H9 (cell line): ENCODE results near the gene RUNX1. TPM values are rescaled to one million over a fixed set of nuclear protein-coding genes. Genes with fewer than 3 reads are reported as not detected.

Source experiments
- DNase-seq: peaks from one replicate; pipeline ENCODE4 v3.0.0-alpha.2; 2017
- H2AFZ ChIP-seq: one replicate; pipeline ENCODE4 v1.6.1; 2013; ENCODE audit warnings: mild to moderate bottlenecking, low read length, control low read depth, moderate library complexity
- H2AK5ac ChIP-seq: 2 replicates; pipeline ENCODE4 v1.6.1; 2013; ENCODE audit warnings: low read length, control low read depth, mixed read lengths; ENCODE audit not compliant: insufficient read length
- H2BK120ac ChIP-seq: one replicate; pipeline ENCODE4 v1.6.1; 2013; ENCODE audit warnings: low read depth, mild to moderate bottlenecking, low read length, control low read depth, inconsistent platforms; ENCODE audit not compliant: poor library complexity, severe bottlenecking
- H2BK12ac ChIP-seq: 2 replicates; pipeline ENCODE4 v1.6.1; 2013; ENCODE audit warnings: low read length, control low read depth, mixed read lengths, low read depth; ENCODE audit not compliant: insufficient read length
- H2BK15ac ChIP-seq: 2 replicates; pipeline ENCODE4 v1.6.1; 2013; ENCODE audit warnings: low read depth, low read length, control low read depth
- H2BK20ac ChIP-seq: one replicate; pipeline ENCODE4 v1.6.1; 2013; ENCODE audit warnings: low read depth, mild to moderate bottlenecking, low read length, control low read depth, inconsistent platforms; ENCODE audit not compliant: poor library complexity, severe bottlenecking
- H2BK5ac ChIP-seq: 2 replicates; pipeline ENCODE4 v1.6.1; 2013; ENCODE audit warnings: low read length, control low read depth, mixed read lengths; ENCODE audit not compliant: insufficient read length
- H3K14ac ChIP-seq: 2 replicates; pipeline ENCODE4 v1.6.1; 2013; ENCODE audit warnings: low read length, control low read depth; ENCODE audit not compliant: insufficient read depth
- H3K18ac ChIP-seq: 2 replicates; pipeline ENCODE4 v1.6.1; 2013; ENCODE audit warnings: low read depth, mild to moderate bottlenecking, mixed read lengths, low read length, control low read depth; ENCODE audit not compliant: insufficient read length
- H3K23ac ChIP-seq: 2 replicates; pipeline ENCODE4 v1.6.1; 2013; ENCODE audit warnings: low read length, control low read depth, mixed read lengths, low read depth; ENCODE audit not compliant: insufficient read length
- H3K23me2 ChIP-seq: 2 replicates; pipeline ENCODE4 v1.6.1; 2013; ENCODE audit warnings: low read depth, mild to moderate bottlenecking, mixed read lengths, low read length, control low read depth; ENCODE audit not compliant: insufficient read length, poor library complexity, severe bottlenecking
- H3K27ac ChIP-seq: 2 replicates; pipeline ENCODE4 v1.5.1; 2013; ENCODE audit warnings: low read length, control low read depth, mixed read lengths, low read depth; ENCODE audit not compliant: insufficient read length
- H3K27me3 ChIP-seq: 2 replicates; pipeline ENCODE4 v1.6.1; 2013; ENCODE audit warnings: low read length, control low read depth, inconsistent platforms; ENCODE audit not compliant: insufficient read depth
- H3K4ac ChIP-seq: 2 replicates; pipeline ENCODE4 v1.6.1; 2013; ENCODE audit warnings: low read depth, mild to moderate bottlenecking, control low read depth, inconsistent platforms, low read length, moderate library complexity
- H3K4me1 ChIP-seq: 2 replicates; pipeline ENCODE4 v1.6.1; 2013; ENCODE audit warnings: low read length, control low read depth, inconsistent platforms; ENCODE audit not compliant: insufficient read depth
- H3K4me2 ChIP-seq: 2 replicates; pipeline ENCODE4 v1.6.1; 2013; ENCODE audit warnings: low read length, control low read depth, mixed read lengths; ENCODE audit not compliant: insufficient read length, insufficient read depth
- H3K56ac ChIP-seq: 2 replicates; pipeline ENCODE4 v1.6.1; 2013; ENCODE audit warnings: low read depth, mild to moderate bottlenecking, mixed read lengths, low read length, control low read depth; ENCODE audit not compliant: insufficient read length
- H3K79me1 ChIP-seq: 2 replicates; pipeline ENCODE4 v1.6.1; 2013; ENCODE audit warnings: low read depth, mild to moderate bottlenecking, moderate library complexity, low read length, control low read depth, inconsistent platforms; ENCODE audit not compliant: insufficient read depth, poor library complexity, severe bottlenecking
- H3K79me2 ChIP-seq: 2 replicates; pipeline ENCODE4 v1.6.1; 2013; ENCODE audit warnings: low read length, control low read depth, inconsistent platforms; ENCODE audit not compliant: insufficient read depth
- H3K9ac ChIP-seq: 2 replicates; pipeline ENCODE4 v1.6.1; 2013; ENCODE audit warnings: low read length, control low read depth, mixed read lengths; ENCODE audit not compliant: insufficient read length; ENCODE audit errors: extremely low read depth
- H3K9me3 ChIP-seq: one replicate; pipeline ENCODE4 v1.6.1; 2013; ENCODE audit warnings: low read depth, low read length, inconsistent platforms; ENCODE audit not compliant: control insufficient read depth
- H3T11ph ChIP-seq: one replicate; pipeline ENCODE4 v1.6.1; 2013; ENCODE audit warnings: mild to moderate bottlenecking, low read length, control low read depth, inconsistent platforms
- H4K20me1 ChIP-seq: one replicate; pipeline ENCODE4 v1.6.1; 2013; ENCODE audit not compliant: control insufficient read depth, insufficient read length, insufficient read depth
- H4K5ac ChIP-seq: 2 replicates; pipeline ENCODE4 v1.6.1; 2013; ENCODE audit warnings: low read depth, mild to moderate bottlenecking, mixed read lengths, low read length, control low read depth; ENCODE audit not compliant: insufficient read length
- H4K8ac ChIP-seq: replicated peaks from 2 replicates; pipeline ENCODE4 v1.6.1; 2013; ENCODE audit warnings: low read length, control low read depth, mixed read lengths, low read depth; ENCODE audit not compliant: insufficient read length
- H4K91ac ChIP-seq: 2 replicates; pipeline ENCODE4 v1.6.1; 2013; ENCODE audit warnings: low read depth, mild to moderate bottlenecking, moderate library complexity, mixed read lengths, low read length, control low read depth; ENCODE audit not compliant: insufficient read length
- H3K27ac Mint-ChIP-seq, 3 experiments: 2 replicates in 2 of 3; 3 replicates in 1 of 3; pipeline ENCODE4 v1.8.0; 2020 to 2021; ENCODE audit warnings: mixed read lengths in 3 of 3, mild to moderate bottlenecking in 1 of 3, moderate library complexity in 1 of 3
- H3K27me3 Mint-ChIP-seq: 2 replicates; pipeline ENCODE4 v1.8.0; 2021; ENCODE audit warnings: low read depth, mild to moderate bottlenecking, moderate library complexity, mixed read lengths
- H3K36me3 Mint-ChIP-seq, 3 experiments: 2 replicates in 2 of 3; 3 replicates in 1 of 3; pipeline ENCODE4 v1.8.0; 2020 to 2021; ENCODE audit warnings: low read depth in 3 of 3, mixed read lengths in 3 of 3; ENCODE audit not compliant: insufficient read depth in 1 of 3
- H3K4me1 Mint-ChIP-seq, 2 experiments: 2 replicates each; pipeline ENCODE4 v1.8.0; 2020; ENCODE audit warnings: mixed read lengths in 2 of 2
- H3K4me3 Mint-ChIP-seq, 2 experiments: 2 replicates in 1 of 2; 3 replicates in 1 of 2; pipeline ENCODE4 v1.8.0; 2020 to 2021; ENCODE audit warnings: mild to moderate bottlenecking in 2 of 2, mixed read lengths in 2 of 2, moderate library complexity in 1 of 2
- H3K9me3 Mint-ChIP-seq, 2 experiments: 2 replicates in 1 of 2; 3 replicates in 1 of 2; pipeline ENCODE4 v1.8.0; 2020; ENCODE audit warnings: mild to moderate bottlenecking in 2 of 2, mixed read lengths in 2 of 2, moderate library complexity in 1 of 2
- CTCF ChIP-seq: fragments of 200-600 bp; sonication (generic); conservative IDR thresholded peaks from 3 replicates; pipeline ENCODE4 v1.8.0; 2021; ENCODE audit warnings: antibody characterized with exemption, mild to moderate bottlenecking
- WGBS: extraction: QIAGEN DNeasy Blood & Tissue Kit; methylation state at CpG from one replicate; pipeline ENCODE4 v1.1.7; 2013; ENCODE audit warnings: missing lambda C conversion rate, low lambda C conversion rate, mixed read lengths; ENCODE audit not compliant: insufficient read length; ENCODE audit errors: extremely low coverage; 5-methylcytosine and 5-hydroxymethylcytosine counted together
- total RNA-seq: library from RNA; stranded (reverse); gene quantifications from 2 replicates; pipeline ENCODE4 v1.2.1, GENCODE V29; 2021

The RUNX1 gene
- total RNA-seq, 1 experiment from 2014 or later, result 0.72 TPM

- Mint-ChIP-seq H3K27me3 (peaks cover 5% of the 10 kb centered on the region), H3K36me3 (no peaks in the 10 kb centered on the region), H3K4me3 (no peak overlapping the region), H3K27ac (no peak overlapping the region), H3K9me3 (no peaks in the 10 kb centered on the region), H3K4me1 (peaks cover 15 to 25% of the 10 kb centered on the region in 2 experiments)
- H2AK5ac ChIP-seq, result no peak overlapping the region
- no peak overlapping the region for H3K18ac ChIP-seq
- no peak overlapping the region for H3K4ac ChIP-seq
- no peak overlapping the region for H4K5ac ChIP-seq
- no peaks in the 10 kb centered on the region for H3K4me1 ChIP-seq
- H3K14ac ChIP-seq, result no peak overlapping the region
- no peak overlapping the region for H2BK5ac ChIP-seq
- no peaks in the 10 kb centered on the region for H4K20me1 ChIP-seq
- H2BK12ac ChIP-seq, result no peak overlapping the region
- H3K79me2 ChIP-seq, result no peaks in the 10 kb centered on the region
- no peaks in the 10 kb centered on the region for H3K23me2 ChIP-seq
- no peak overlapping the region for H3K27ac ChIP-seq
- H2BK120ac ChIP-seq, result no peak overlapping the region
- H2BK20ac ChIP-seq, result no peak overlapping the region
- H4K8ac ChIP-seq, result no peak overlapping the region
- no peak overlapping the region for H4K91ac ChIP-seq
- no peak overlapping the region for H3T11ph ChIP-seq
- no peaks in the 10 kb centered on the region for H3K9me3 ChIP-seq
- no peak overlapping the region for H3K9ac ChIP-seq
- no peak for TF ChIP-seq CTCF
- no peaks in the 10 kb centered on the region for H3K27me3 ChIP-seq
- no peak overlapping the region for H3K4me2 ChIP-seq
- H3K56ac ChIP-seq, result no peak overlapping the region
- H3K23ac ChIP-seq, result no peak overlapping the region
- DNase-seq, result no peak
- WGBS, result no CpG with 5 or more reads among the region's 6 CpGs
- H3K79me1 ChIP-seq, result no peaks in the 10 kb centered on the region
- no peak overlapping the region for H2BK15ac ChIP-seq
- no peak overlapping the region for H2AFZ ChIP-seq
Observed at GRCh38 chr21:34793471-34793870, 255.6 kb downstream of the RUNX1 start.
